HepG2 (cell line): ENCODE measurements around the gene ZNF276. TPM values are rescaled to one million over a fixed set of nuclear protein-coding genes. Genes with fewer than 3 reads are reported as not detected.

Experiments
- ATAC-seq: fragments of 200-7000 bp; cut with Tn5 transposase; 3 replicates; pipeline ENCODE4 v1.9.1; 2020; ENCODE audit warnings: mild to moderate bottlenecking, moderate library complexity
- BruUV-seq: library from RNA; stranded (reverse); fragments of 400-500 nt; replicated peaks from 2 replicates; lab custom pipeline; 2021; lab: Mats Ljungman, UMichigan
- CTCF ChIA-PET: fragments of 300-600 bp; formaldehyde crosslinking; extraction: SDS; loops from one replicate; lab custom pipeline; 2021; ENCODE audit warnings: low total read pairs, inconsistent platforms, low intra/inter-chr PET ratio; lab: Yijun Ruan, JAX
- POLR2A ChIA-PET: fragments of 350-600 bp; sonication (Branson Sonifier 250); formaldehyde crosslinking; loops from one replicate; lab custom pipeline; 2020; ENCODE audit warnings: antibody characterized with exemption, inconsistent platforms; lab: Yijun Ruan, JAX
- DNase-seq: peaks from one replicate; pipeline ENCODE4 v3.0.0-alpha.2; 2015; ENCODE audit warnings: low spot score
- FAIRE-seq: peaks from 3 replicates; lab custom pipeline; 2011; peaks lifted over from hg19 to GRCh38; lab: Jason Lieb, UNC
- H2AFZ ChIP-seq: one replicate; pipeline ENCODE4 v1.6.1; 2011; ENCODE audit warnings: low read length, inconsistent platforms
- H3K27ac ChIP-seq: fragments of 300-600 bp; 3 replicates; pipeline ENCODE4 v1.8.0; 2011; ENCODE audit warnings: mixed run types, mild to moderate bottlenecking, mixed read lengths, low read length, inconsistent platforms; ENCODE audit not compliant: insufficient read depth; ENCODE audit errors: extremely low read length
- H3K27me3 ChIP-seq, 2 experiments: fragments of 200-600 bp in 1 of 2; 2 replicates in 1 of 2; 3 replicates in 1 of 2; pipeline versions ENCODE4 v1.6.0 to v1.8.0; 2011; ENCODE audit warnings: low read length in 2 of 2, mild to moderate bottlenecking in 2 of 2, moderate library complexity in 2 of 2, inconsistent platforms in 1 of 2; ENCODE audit not compliant: insufficient read depth in 2 of 2, control insufficient read depth in 1 of 2
- H3K36me3 ChIP-seq, 2 experiments: fragments of 200-600 bp in 1 of 2; replicated peaks in 1 of 2; 2 replicates in 1 of 2; 3 replicates in 1 of 2; pipeline versions ENCODE4 v1.5.1 to v1.8.0; 2011; ENCODE audit warnings: low read length in 2 of 2, inconsistent platforms in 1 of 2; ENCODE audit not compliant: insufficient read depth in 2 of 2, control insufficient read depth in 1 of 2
- H3K4me1 ChIP-seq: 2 replicates; pipeline ENCODE4 v1.5.1; 2012; ENCODE audit warnings: low read length, inconsistent platforms; ENCODE audit not compliant: insufficient read depth
- H3K4me2 ChIP-seq: 2 replicates; pipeline ENCODE4 v1.6.0; 2011; ENCODE audit warnings: low read depth, low read length, inconsistent platforms
- H3K4me3 ChIP-seq, 3 experiments: fragments of 200-600 bp in 1 of 3; sonication (generic), shearing (Covaris generic) in 1 of 3; replicated peaks in 1 of 3; 2 replicates each; pipeline ENCODE4 v1.5.1; 2011 to 2016; ENCODE audit warnings: low read length in 3 of 3, inconsistent platforms in 2 of 3, low read depth in 2 of 3, mild to moderate bottlenecking in 2 of 3, control low read depth in 1 of 3, mixed read lengths in 1 of 3; ENCODE audit not compliant: insufficient read depth in 1 of 3
- H3K79me2 ChIP-seq: one replicate; pipeline ENCODE4 v1.6.1; 2011; ENCODE audit warnings: low read length, inconsistent platforms; ENCODE audit not compliant: insufficient read depth
- H3K9ac ChIP-seq: 2 replicates; pipeline ENCODE4 v1.6.0; 2011; ENCODE audit warnings: mild to moderate bottlenecking, low read depth, low read length, inconsistent platforms; ENCODE audit not compliant: insufficient read depth
- H3K9me3 ChIP-seq: 2 replicates; pipeline ENCODE4 v1.5.1; 2012; ENCODE audit warnings: mild to moderate bottlenecking, low read length
- H4K20me1 ChIP-seq: 2 replicates; pipeline ENCODE4 v1.6.0; 2011; ENCODE audit warnings: inconsistent platforms, mild to moderate bottlenecking, low read length, moderate library complexity; ENCODE audit not compliant: insufficient read depth
- GLI4 ChIP-seq: sonication (generic); formaldehyde crosslinking; IDR thresholded peaks from 2 replicates; pipeline ENCODE4 v1.5.1; 2020; ENCODE audit warnings: missing genetic modification reagents, mild to moderate bottlenecking, moderate library complexity, borderline replicate concordance
- MBD4 ChIP-seq: IDR thresholded peaks from 2 replicates; pipeline ENCODE4 v1.6.1; 2012; ENCODE audit warnings: low read length, inconsistent platforms, borderline replicate concordance
- MLLT10 ChIP-seq: sonication (generic); formaldehyde crosslinking; IDR thresholded peaks from 2 replicates; pipeline ENCODE4 v1.4.0; 2020; ENCODE audit warnings: missing genetic modification reagents
- MLX ChIP-seq: IDR thresholded peaks from 2 replicates; pipeline ENCODE4 v1.6.1; 2016
- ZBTB38 ChIP-seq: sonication (generic); formaldehyde crosslinking; IDR thresholded peaks from 2 replicates; pipeline ENCODE4 v1.5.1; 2020; ENCODE audit warnings: mild to moderate bottlenecking, missing genetic modification reagents
- ZHX1 ChIP-seq: sonication (generic); formaldehyde crosslinking; IDR thresholded peaks from 2 replicates; pipeline ENCODE4 v1.8.1; 2022; ENCODE audit warnings: low read depth, mild to moderate bottlenecking, missing genetic modification reagents
- ZNF260 ChIP-seq: sonication (generic); formaldehyde crosslinking; IDR thresholded peaks from 2 replicates; pipeline ENCODE4 v1.4.0; 2020; ENCODE audit warnings: missing genetic modification reagents, low read depth, mild to moderate bottlenecking, borderline replicate concordance
- ZNF281 ChIP-seq: sonication (generic); formaldehyde crosslinking; IDR thresholded peaks from 2 replicates; pipeline ENCODE4 v1.4.0; 2020; ENCODE audit warnings: missing genetic modification reagents, borderline replicate concordance
- ZNF317 ChIP-seq: sonication (generic); formaldehyde crosslinking; IDR thresholded peaks from 2 replicates; pipeline ENCODE4 v1.5.0; 2020; ENCODE audit warnings: mild to moderate bottlenecking, missing genetic modification reagents
- ZNF724P ChIP-seq: sonication (generic); formaldehyde crosslinking; IDR thresholded peaks from 2 replicates; pipeline ENCODE4 v1.8.0; 2022; ENCODE audit warnings: missing genetic modification reagents, borderline replicate concordance
- WGBS: methylation state at CpG from one replicate; pipeline ENCODE4 v1.1.6; 2017; ENCODE audit warnings: low lambda C conversion rate; 5-methylcytosine and 5-hydroxymethylcytosine counted together
- in situ Hi-C: cut with HindIII; loops from 2 replicates; pipeline ENCODE4 v1.10.0; 2017; ENCODE audit warnings: low pct_unique_long_range_greater_than_20kb; ENCODE audit not compliant: extremely low pct_ligation_motif_present
- intact Hi-C: fragments of 100-400 bp; cut with micrococcal nuclease; formaldehyde crosslinking; loops from one replicate; pipeline ENCODE4 v1.10.0; 2022; ENCODE audit not compliant: unreplicated experiment
- polyA plus RNA-seq, 8 experiments: library from polyadenylated mRNA; depleted of rRNA in 3 of 8; stranded (reverse) in 7 of 8; unstranded in 1 of 8; fragments of >200 nt; fragmentation: Illumina TruSeq in 4 of 8; extraction: Trizol in 4 of 8; gene quantifications; 2 replicates each; pipeline versions ENCODE4 v1.2.1 to v1.2.3, GENCODE V29; 2011 to 2016; ENCODE audit warnings: low read depth in 4 of 8, missing spikeins in 1 of 8, mixed read lengths in 1 of 8; ENCODE audit not compliant: insufficient read depth in 1 of 8
- total RNA-seq, 5 experiments: library from RNA; depleted of rRNA; stranded (reverse); fragments of >200 nt; fragmentation: Illumina TruSeq; extraction: Trizol; gene quantifications; 2 replicates each; pipeline ENCODE4 v1.2.3, GENCODE V29; 2016; ENCODE audit warnings: low read depth in 1 of 5

ZNF276 gene
- total and polyA plus RNA-seq, 2 of the 13 experiments (the other 11 are each of a cell fraction or from before 2014, with no cell fraction given), result 17.7 to 18.0 TPM

GRCh38 chr16:89700100-89700648 lies 21.2 kb upstream of the ZNF276 start (continued):
- TF ChIP-seq ZHX1 (peak; percentile 94), ZNF724P (0 out of 2 replicates have a peak, but pooled peaks have one; percentile 22)

GRCh38 chr16:89700649-89701424 lies 20.5 kb upstream of the ZNF276 start:
- WGBS, result 12% methylated on average over 10 of the region's 78 CpGs
- peak; percentile 60 for DNase-seq
- TF ChIP-seq ZNF281 (no peak), GLI4 (CRISPR knock-in tag) (no peak), ZNF317 (CRISPR knock-in tag) (no peak; the same call in 1 of the 2 replicates), ZBTB38 (CRISPR knock-in tag) (peak; percentile 45), MLLT10 (no peak), MLX (no peak), MBD4 (no peak), ZNF260 (CRISPR knock-in tag) (no peak)

More at GRCh38 chr16:89700649-89701424, 20.5 kb upstream of the ZNF276 start:
- peaks cover 38% of the 10 kb centered on the region for H3K4me1 ChIP-seq
- TSS peak; percentile 62 for BruUV-seq
- CTCF ChIA-PET, result interaction anchor here (1.2 to 1.4 kb wide), 2 partner anchors 14 to 92 kb away, joined by 3 to 4 read pairs; no protein-coding TSS in a partner anchor
- FAIRE-seq (no peak), ATAC-seq (peak; percentile 67)
- POLR2A ChIA-PET, result interaction anchor here (0.7 to 3.0 kb wide), 23 partner anchors 9 to 222 kb away, joined by 3 to 32 read pairs (median 5); partner anchors contain the start of genes CDK10, CHMP1A, FANCA and MC1R
- H3K79me2 ChIP-seq, result peaks cover 2% of the 10 kb centered on the region
- in situ Hi-C loops (loop anchor here (5.0 kb wide), 1 partner anchor 44 kb away; the partner anchor contains the start of genes CHMP1A and SPATA33), intact Hi-C loops (loop anchor here (2.0 to 10.0 kb wide), 4 partner anchors 14 to 216 kb away; partner anchors contain the start of genes CDK10, MC1R and SPIRE2)
- peak overlapping the region; percentile 82 for H3K27ac ChIP-seq
- peak overlapping the region; percentile 99 for H3K4me2 ChIP-seq
- H3K27me3 ChIP-seq, result no peaks in the 10 kb centered on the region
- H3K4me3 ChIP-seq, result peak overlapping the region; percentile 71 to 89 (median 84)
- H4K20me1 ChIP-seq, result no peaks in the 10 kb centered on the region
- no peaks in the 10 kb centered on the region for H3K9me3 ChIP-seq
- peak overlapping the region; percentile 83 for H3K9ac ChIP-seq
- H3K36me3 ChIP-seq, result peaks cover 5 to 14% of the 10 kb centered on the region in 2 experiments; a peak in 2 of 5 replicates
- no peak overlapping the region for H2AFZ ChIP-seq
